Loucy (cell line): ENCODE data around the gene TMEM184A.

Experiments
- H2AFZ ChIP-seq: fragments of 200-600 bp; sonication (generic); 2 replicates; pipeline ENCODE4 v1.6.0; 2016; ENCODE audit warnings: antibody characterized with exemption, mild to moderate bottlenecking, low read length, moderate library complexity
- H3F3A ChIP-seq: fragments of 200-600 bp; 2 replicates; pipeline ENCODE4 v1.6.0; 2016; ENCODE audit warnings: antibody characterized with exemption, low read depth, mild to moderate bottlenecking
- H3K27me3 ChIP-seq: fragments of 200-600 bp; sonication (generic); 2 replicates; pipeline ENCODE4 v1.6.1; 2014; ENCODE audit warnings: low read length, mild to moderate bottlenecking; ENCODE audit not compliant: insufficient read depth, poor library complexity, severe bottlenecking
- H3K36me3 ChIP-seq: fragments of 200-600 bp; sonication (generic); 2 replicates; pipeline ENCODE4 v1.6.1; 2016; ENCODE audit warnings: low read length; ENCODE audit not compliant: insufficient read depth
- H3K4me1 ChIP-seq: fragments of 200-600 bp; sonication (generic); 2 replicates; pipeline ENCODE4 v1.5.1; 2014; ENCODE audit warnings: low read length, mild to moderate bottlenecking; ENCODE audit not compliant: insufficient read depth, poor library complexity, severe bottlenecking
- H3K4me2 ChIP-seq: fragments of 200-600 bp; sonication (generic); 2 replicates; pipeline ENCODE4 v1.6.0; 2014; ENCODE audit warnings: antibody characterized with exemption, low read length, low read depth, mild to moderate bottlenecking; ENCODE audit not compliant: poor library complexity, severe bottlenecking
- H3K4me3 ChIP-seq: fragments of 200-600 bp; sonication (generic); 2 replicates; pipeline ENCODE4 v1.5.1; 2014; ENCODE audit warnings: low read length, mild to moderate bottlenecking, mixed read lengths; ENCODE audit not compliant: poor library complexity, severe bottlenecking
- H3K79me2 ChIP-seq: fragments of 200-600 bp; sonication (generic); 2 replicates; pipeline ENCODE4 v1.6.1; 2014; ENCODE audit warnings: low read length; ENCODE audit not compliant: insufficient read depth
- H3K9ac ChIP-seq: fragments of 200-600 bp; sonication (generic); 2 replicates; pipeline ENCODE4 v1.6.0; 2014; ENCODE audit warnings: mild to moderate bottlenecking, low read depth, low read length, moderate library complexity; ENCODE audit not compliant: poor library complexity, severe bottlenecking
- H3K9me2 ChIP-seq: fragments of 200-600 bp; sonication (generic); replicated peaks from 2 replicates; pipeline ENCODE4 v1.6.1; 2016; ENCODE audit warnings: low read depth, low read length, mixed read lengths
- H3K9me3 ChIP-seq: fragments of 200-600 bp; sonication (generic); 2 replicates; pipeline ENCODE4 v1.6.1; 2014; ENCODE audit warnings: mild to moderate bottlenecking, antibody characterized with exemption, low read length, low read depth; ENCODE audit not compliant: insufficient read depth
- H4K20me1 ChIP-seq: fragments of 200-600 bp; sonication (generic); 2 replicates; pipeline ENCODE4 v1.6.0; 2014; ENCODE audit warnings: antibody characterized with exemption, low read length, mild to moderate bottlenecking; ENCODE audit not compliant: insufficient read depth, poor library complexity, severe bottlenecking
- CTCF ChIP-seq: fragments of 200-600 bp; sonication (generic); conservative IDR thresholded peaks from 2 replicates; pipeline ENCODE4 v1.5.1; 2014; ENCODE audit warnings: mild to moderate bottlenecking, antibody characterized with exemption, low read length
- EZH2phosphoT487 ChIP-seq: fragments of 200-600 bp; IDR thresholded peaks from 2 replicates; pipeline ENCODE4 v1.6.1; 2018; ENCODE audit warnings: antibody characterized with exemption, mild to moderate bottlenecking, moderate library complexity, borderline replicate concordance

TMEM184A gene

GRCh38 chr7:1559626-1560590 is 3.9 kb upstream of the TMEM184A start:
- H2AFZ ChIP-seq = no peak overlapping the region
- no peak overlapping the region for H3K9ac ChIP-seq
- peaks cover 6% of the 10 kb centered on the region for H3K4me1 ChIP-seq
- H3K9me2 ChIP-seq = no peaks in the 10 kb centered on the region
- no peaks in the 10 kb centered on the region for H3K79me2 ChIP-seq
- no peaks in the 10 kb centered on the region for H3K36me3 ChIP-seq
- H3K4me2 ChIP-seq = no peak overlapping the region
- no peak for TF ChIP-seq CTCF
- TF ChIP-seq EZH2phosphoT487 = no peak
- H3K9me3 ChIP-seq = no peaks in the 10 kb centered on the region
- no peak overlapping the region for H3K4me3 ChIP-seq
- H4K20me1 ChIP-seq = no peaks in the 10 kb centered on the region
- H3K27me3 ChIP-seq = no peaks in the 10 kb centered on the region
- H3F3A ChIP-seq = no peaks in the 10 kb centered on the region

DNA sequence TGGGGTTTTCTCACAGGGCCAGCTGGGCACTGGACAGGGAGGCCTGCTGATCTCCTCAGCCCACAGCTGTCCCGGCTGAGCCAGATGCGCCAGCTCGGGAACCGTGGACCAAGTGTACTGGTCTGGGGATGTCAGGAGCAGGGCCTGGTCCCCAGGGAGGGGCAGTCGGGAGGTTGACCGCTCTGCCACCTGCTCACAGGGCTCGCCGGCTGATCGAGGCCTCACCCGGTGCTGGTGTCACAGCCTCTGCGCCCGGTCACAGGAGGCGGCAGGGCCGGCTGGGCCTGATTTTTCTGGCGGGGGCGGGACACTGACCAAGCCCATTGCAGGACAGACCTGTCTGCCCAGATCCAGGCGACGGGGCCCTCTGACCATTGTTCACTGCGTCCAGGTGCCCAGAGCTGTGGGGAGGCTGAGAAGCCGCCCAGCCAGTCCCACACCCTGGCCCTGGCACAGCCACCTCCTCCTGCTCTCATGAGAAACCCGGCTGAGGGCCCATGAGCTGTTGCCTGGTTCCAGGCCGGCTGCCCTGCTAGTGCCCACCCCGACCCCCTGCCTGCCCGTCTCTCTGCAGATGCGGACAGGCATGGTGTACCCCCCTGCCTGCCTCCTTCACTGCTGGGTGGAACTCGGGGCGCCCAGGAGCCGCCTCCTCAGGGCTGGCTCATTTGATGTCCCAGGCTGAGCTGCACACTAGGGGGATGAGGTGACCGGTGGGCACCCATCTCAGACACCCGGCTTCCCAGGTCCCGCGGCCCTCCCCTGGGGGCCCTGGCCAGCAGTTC is 3.0 kb upstream of the TMEM184A start:
- Histone ChIP-seq H3K9ac (no peak overlapping the region), H3K9me2 (no peaks in the 10 kb centered on the region), H3K4me1 (peaks cover 6% of the 10 kb centered on the region), H3K9me3 (no peaks in the 10 kb centered on the region), H3K79me2 (no peaks in the 10 kb centered on the region), H3F3A (no peaks in the 10 kb centered on the region), H3K36me3 (no peaks in the 10 kb centered on the region), H3K27me3 (no peaks in the 10 kb centered on the region), H4K20me1 (no peaks in the 10 kb centered on the region), H3K4me3 (no peak overlapping the region), H3K4me2 (no peak overlapping the region), H2AFZ (no peak overlapping the region)
- TF ChIP-seq EZH2phosphoT487 (no peak), CTCF (no peak)

DNA sequence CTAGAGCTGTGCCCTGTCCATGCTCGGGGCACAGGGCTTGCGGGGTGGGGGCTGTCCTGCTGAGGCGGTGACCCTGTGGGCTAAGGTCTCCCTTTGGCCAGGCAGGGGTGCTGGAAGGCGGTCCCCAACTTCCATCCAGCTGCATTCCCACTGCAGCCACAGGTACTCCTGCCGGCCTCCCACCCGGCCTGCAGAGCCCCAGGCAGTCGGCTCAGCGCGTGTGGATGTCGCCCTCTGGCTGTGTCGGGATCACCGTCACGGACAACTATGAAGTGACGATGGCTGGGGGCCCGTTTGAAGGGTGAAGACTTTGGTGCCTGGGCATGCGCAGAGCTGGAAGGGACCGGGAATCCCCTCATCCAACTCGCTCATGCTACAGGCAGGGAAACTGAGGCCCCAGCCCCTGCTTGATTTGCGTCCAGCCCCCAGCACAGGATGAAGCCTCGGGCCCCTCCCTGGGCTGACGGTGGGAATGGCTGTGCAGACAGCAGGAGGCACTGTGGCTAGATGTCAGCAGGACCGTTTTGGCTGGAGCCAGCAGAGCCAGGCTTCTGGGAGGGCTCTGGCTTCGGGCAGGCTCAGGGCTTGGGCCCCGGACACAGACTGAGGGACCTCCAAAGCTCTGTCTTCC is 2.3 kb upstream of the TMEM184A start:
- Histone ChIP-seq H3K9me2 (no peaks in the 10 kb centered on the region), H3K79me2 (no peaks in the 10 kb centered on the region), H3F3A (no peaks in the 10 kb centered on the region), H2AFZ (no peak overlapping the region), H3K4me3 (no peak overlapping the region), H3K4me1 (peaks cover 6% of the 10 kb centered on the region), H3K4me2 (no peak overlapping the region), H3K27me3 (no peaks in the 10 kb centered on the region), H3K9ac (no peak overlapping the region), H3K9me3 (no peaks in the 10 kb centered on the region), H4K20me1 (no peaks in the 10 kb centered on the region), H3K36me3 (no peaks in the 10 kb centered on the region)
- TF ChIP-seq CTCF (no peak), EZH2phosphoT487 (no peak)
